Suprapubic skin (tissue), 4 donors: ENCODE results near the gene RPS24. TPM values are rescaled to one million over a fixed set of nuclear protein-coding genes. Genes with fewer than 3 reads are reported as not detected.

Experiments used
- DNase-seq, 2 donors: peaks; one replicate each; pipeline ENCODE4 v3.0.0-alpha.2; 2019; ENCODE audit warnings: low spot score in 2 of 2
- H3K27ac ChIP-seq: fragments of 200-600 bp; sonication (generic); one replicate; pipeline ENCODE4 v1.5.1; 2019
- H3K27me3 ChIP-seq: fragments of 200-600 bp; sonication (generic); one replicate; pipeline ENCODE4 v1.5.1; 2019
- H3K36me3 ChIP-seq: fragments of 200-600 bp; sonication (generic); one replicate; pipeline ENCODE4 v1.5.1; 2019
- H3K4me1 ChIP-seq: fragments of 200-600 bp; sonication (generic); one replicate; pipeline ENCODE4 v1.5.1; 2019
- H3K4me3 ChIP-seq: fragments of 200-600 bp; sonication (generic); one replicate; pipeline ENCODE4 v1.5.1; 2019; ENCODE audit warnings: mild to moderate bottlenecking
- H3K9me3 ChIP-seq: fragments of 200-600 bp; sonication (generic); one replicate; pipeline ENCODE4 v1.5.1; 2019
- CTCF ChIP-seq, 2 donors: fragments of 200-600 bp in 1 of 2; fragments of 450-650 bp in 1 of 2; sonication (generic) in 1 of 2; IDR thresholded peaks; one replicate each; pipeline ENCODE4 v1.5.1; 2016 to 2019; ENCODE audit warnings: antibody characterized with exemption in 2 of 2, mild to moderate bottlenecking in 1 of 2, moderate library complexity in 1 of 2
- EP300 ChIP-seq: sonication (generic); formaldehyde crosslinking; IDR thresholded peaks from one replicate; pipeline ENCODE4 v1.6.1; 2017; ENCODE audit warnings: antibody characterized with exemption
- POLR2A ChIP-seq, 2 donors: fragments of 450-650 bp; IDR thresholded peaks; one replicate each; pipeline ENCODE4 v1.6.1; 2017; ENCODE audit warnings: antibody characterized with exemption in 2 of 2, mild to moderate bottlenecking in 2 of 2, moderate library complexity in 2 of 2
- POLR2AphosphoS5 ChIP-seq, 3 donors: sonication (generic); formaldehyde crosslinking; IDR thresholded peaks; one replicate each; pipeline ENCODE4 v1.6.1; 2017; ENCODE audit warnings: antibody characterized with exemption in 3 of 3
- WGBS: methylation state at CpG from one replicate; pipeline ENCODE4 v1.1.5; 2018; 5-methylcytosine and 5-hydroxymethylcytosine counted together
- total RNA-seq, 4 donors: library from RNA; depleted of rRNA; stranded (reverse); fragments of >200 nt; gene quantifications; one replicate each; pipeline ENCODE4 v1.1.0, GENCODE V29; 2016

The RPS24 gene
- total RNA-seq, 4 donors from 2014 or later: 1,912 to 3,227 (median 3,162) TPM

GRCh38 chr10:78035933-78036583, 2.4 kb downstream of the RPS24 start:
- TF ChIP-seq CTCF (IDR thresholded peaks at IDR 0.05) (no peak), POLR2A (IDR thresholded peaks at IDR 0.05) (no peak)
- DNase-seq: no peak
- Histone ChIP-seq H3K36me3 (peaks cover 56% of the 10 kb centered on the region), H3K4me3 (no peak overlapping the region), H3K27ac (no peak overlapping the region), H3K9me3 (no peaks in the 10 kb centered on the region), H3K4me1 (peaks cover 48% of the 10 kb centered on the region), H3K27me3 (no peaks in the 10 kb centered on the region)
- WGBS: 83% methylated on average over 9 of the region's 9 CpGs

DNA sequence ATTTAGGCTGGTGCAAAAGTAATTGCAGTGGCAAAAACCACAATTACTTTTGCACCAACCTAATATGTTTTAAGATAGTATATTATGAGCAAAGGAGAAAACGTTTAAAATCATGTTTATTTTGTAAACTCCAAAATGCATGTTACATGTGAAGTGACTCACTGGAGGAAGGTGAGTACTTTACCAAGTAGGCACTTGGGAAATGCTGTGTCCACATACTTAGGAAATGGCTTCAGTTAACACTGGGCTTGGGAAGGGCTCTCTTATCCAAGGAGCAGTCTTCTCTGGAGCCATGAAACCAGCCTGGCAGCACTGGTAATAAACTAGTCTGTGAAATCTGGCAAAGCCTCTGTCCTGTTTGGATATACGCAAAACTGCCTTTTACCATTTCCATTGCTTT, 4.4 kb downstream of the RPS24 start:
- no peaks in the 10 kb centered on the region for H3K9me3 ChIP-seq
- peaks cover 46% of the 10 kb centered on the region for H3K4me1 ChIP-seq
- H3K4me3 ChIP-seq: no peak overlapping the region
- H3K36me3 ChIP-seq: peaks cover 74% of the 10 kb centered on the region
- no peak overlapping the region for H3K27ac ChIP-seq
- TF ChIP-seq POLR2AphosphoS5 (IDR thresholded peaks at IDR 0.05) (no peak), CTCF (IDR thresholded peaks at IDR 0.05) (no peak), EP300 (no peak), POLR2A (IDR thresholded peaks at IDR 0.05) (no peak)
- no peak for DNase-seq
- 57% methylated on average over 2 of the region's 2 CpGs for WGBS
- no peaks in the 10 kb centered on the region for H3K27me3 ChIP-seq

DNA sequence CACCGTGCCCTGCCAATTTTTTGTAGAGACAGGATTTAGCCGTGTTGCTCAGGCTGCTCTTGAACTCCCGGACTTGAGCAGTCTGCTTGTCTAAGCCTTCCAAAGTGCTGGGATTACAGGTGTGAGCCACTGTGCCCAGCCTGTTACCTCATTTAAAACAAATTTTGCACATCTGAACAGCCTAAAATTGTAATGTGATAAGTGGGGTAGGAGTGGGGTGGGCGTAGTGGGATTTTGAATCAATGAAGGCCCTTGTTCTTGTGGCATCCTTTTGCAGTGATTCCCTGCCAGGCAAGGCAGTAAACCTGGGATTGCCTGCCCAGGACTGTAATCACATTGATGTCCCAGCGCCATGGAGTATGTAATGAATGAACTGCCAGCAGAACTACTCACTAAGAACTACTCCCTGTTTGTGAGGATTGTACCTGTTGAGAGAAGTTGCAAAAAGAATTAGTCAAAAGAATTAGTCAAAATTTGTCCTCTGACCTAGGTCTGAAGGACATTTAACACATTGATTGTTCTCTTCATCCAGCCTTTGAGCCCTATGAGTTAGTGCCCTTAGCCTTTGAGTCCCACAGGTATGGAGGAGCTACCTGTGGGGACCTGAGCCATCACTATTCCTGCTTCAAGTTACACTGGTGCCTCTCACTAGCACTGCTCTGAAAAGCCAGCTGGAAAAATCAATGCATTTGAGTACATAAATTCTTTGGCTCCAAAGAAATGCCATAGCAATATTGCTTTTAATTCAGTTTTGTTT, 5.3 kb downstream of the RPS24 start:
- no peak for TF ChIP-seq POLR2AphosphoS5 (IDR thresholded peaks at IDR 0.05)
- no peak for TF ChIP-seq POLR2A (IDR thresholded peaks at IDR 0.05)
- TF ChIP-seq CTCF (IDR thresholded peaks at IDR 0.05): no peak
- no peak for TF ChIP-seq EP300
- WGBS: 70% methylated on average over 5 of the region's 5 CpGs
- no peaks in the 10 kb centered on the region for H3K27me3 ChIP-seq
- DNase-seq: no peak
- no peaks in the 10 kb centered on the region for H3K9me3 ChIP-seq
- no peak overlapping the region for H3K4me3 ChIP-seq
- H3K4me1 ChIP-seq: peaks cover 46% of the 10 kb centered on the region
- H3K36me3 ChIP-seq: peaks cover 74% of the 10 kb centered on the region
- H3K27ac ChIP-seq: no peak overlapping the region

GRCh38 chr10:78039743-78040142, 6.1 kb downstream of the RPS24 start:
- 74% methylated on average over 3 of the region's 3 CpGs for WGBS
- no peak for DNase-seq
- peaks cover 74% of the 10 kb centered on the region for H3K36me3 ChIP-seq
- no peaks in the 10 kb centered on the region for H3K9me3 ChIP-seq
- H3K27me3 ChIP-seq: no peaks in the 10 kb centered on the region
- H3K4me3 ChIP-seq: no peak overlapping the region
- H3K27ac ChIP-seq: no peak overlapping the region
- peaks cover 42% of the 10 kb centered on the region for H3K4me1 ChIP-seq
- TF ChIP-seq CTCF (IDR thresholded peaks at IDR 0.05) (no peak), EP300 (no peak), POLR2AphosphoS5 (IDR thresholded peaks at IDR 0.05) (no peak), POLR2A (IDR thresholded peaks at IDR 0.05) (no peak)
